Osteocyte (in vitro differentiated cells): ENCODE data around the gene YY1AP1. TPM values are rescaled to one million over a fixed set of nuclear protein-coding genes. Genes with fewer than 3 reads are reported as not detected.
"Not testable (repeated sequence)": the region's sequence is repeated elsewhere in the genome, so short reads cannot be mapped to it uniquely, and the experiment has no call there.

Source experiments
- DNase-seq: peaks from one replicate; pipeline ENCODE4 v3.0.0; 2021; ENCODE audit warnings: mixed read lengths; ENCODE audit not compliant: unreplicated experiment; ENCODE audit errors: extremely low spot score
- H3K27ac Mint-ChIP-seq: one replicate; pipeline ENCODE4 v1.8.0; 2021; ENCODE audit warnings: mild to moderate bottlenecking, mixed read lengths; ENCODE audit not compliant: unreplicated experiment
- H3K27me3 Mint-ChIP-seq: one replicate; pipeline ENCODE4 v1.8.0; 2021; ENCODE audit warnings: mixed read lengths; ENCODE audit not compliant: unreplicated experiment
- H3K36me3 Mint-ChIP-seq: one replicate; pipeline ENCODE4 v1.8.0; 2021; ENCODE audit warnings: mixed read lengths; ENCODE audit not compliant: unreplicated experiment
- H3K4me1 Mint-ChIP-seq: one replicate; pipeline ENCODE4 v1.8.0; 2021; ENCODE audit warnings: mixed read lengths; ENCODE audit not compliant: unreplicated experiment
- H3K4me3 Mint-ChIP-seq: one replicate; pipeline ENCODE4 v1.8.0; 2021; ENCODE audit warnings: mild to moderate bottlenecking, moderate library complexity, mixed read lengths; ENCODE audit not compliant: unreplicated experiment
- H3K9me3 Mint-ChIP-seq: one replicate; pipeline ENCODE4 v1.8.0; 2021; ENCODE audit warnings: mixed read lengths; ENCODE audit not compliant: unreplicated experiment
- CTCF ChIP-seq: fragments of 200-600 bp; sonication (generic); IDR thresholded peaks from 2 replicates; pipeline ENCODE4 v1.5.0; 2021; ENCODE audit warnings: antibody characterized with exemption, mild to moderate bottlenecking, moderate library complexity
- total RNA-seq: library from RNA; stranded (reverse); gene quantifications from 2 replicates; pipeline ENCODE4 v1.2.1, GENCODE V29; 2021

The YY1AP1 gene
- total RNA-seq, 1 donor from 2014 or later: 53.3 TPM

- DNase-seq: no peak
- H3K9me3 Mint-ChIP-seq: no peaks in the 10 kb centered on the region
- no peaks in the 10 kb centered on the region for H3K27me3 Mint-ChIP-seq
- H3K36me3 Mint-ChIP-seq: peaks cover 37% of the 10 kb centered on the region
- TF ChIP-seq CTCF: no peak
- no peaks in the 10 kb centered on the region for H3K4me1 Mint-ChIP-seq
- no peak overlapping the region for H3K4me3 Mint-ChIP-seq
- H3K27ac Mint-ChIP-seq: no peak overlapping the region
These were observed 10.5 kb downstream of the YY1AP1 start for GRCh38 chr1:155678027-155678426.

- Mint-ChIP-seq H3K4me3 (no peak overlapping the region), H3K27ac (no peak overlapping the region), H3K36me3 (peaks cover 51% of the 10 kb centered on the region), H3K4me1 (no peaks in the 10 kb centered on the region), H3K9me3 (no peaks in the 10 kb centered on the region), H3K27me3 (no peaks in the 10 kb centered on the region)
- no peak for TF ChIP-seq CTCF
- DNase-seq: no peak
These were observed 15.6 kb downstream of the YY1AP1 start for GRCh38 chr1:155673003-155673402.

GRCh38 chr1:155671750-155672149 is 16.8 kb downstream of the YY1AP1 start:
- Mint-ChIP-seq H3K27ac (no peak overlapping the region), H3K4me3 (no peak overlapping the region), H3K4me1 (no peaks in the 10 kb centered on the region), H3K27me3 (no peaks in the 10 kb centered on the region), H3K9me3 (no peaks in the 10 kb centered on the region), H3K36me3 (peaks cover 46% of the 10 kb centered on the region)
- no peak for TF ChIP-seq CTCF
- no peak for DNase-seq

- DNase-seq: no peak
- peaks cover 39% of the 10 kb centered on the region for H3K36me3 Mint-ChIP-seq
- no peaks in the 10 kb centered on the region for H3K27me3 Mint-ChIP-seq
- H3K4me1 Mint-ChIP-seq: no peaks in the 10 kb centered on the region
- H3K27ac Mint-ChIP-seq: no peak overlapping the region
- H3K4me3 Mint-ChIP-seq: no peak overlapping the region
- no peaks in the 10 kb centered on the region for H3K9me3 Mint-ChIP-seq
- TF ChIP-seq CTCF: no peak
These were observed 19.1 kb downstream of the YY1AP1 start for GRCh38 chr1:155669233-155670162.

- H3K4me1 Mint-ChIP-seq, H3K4me3 Mint-ChIP-seq, DNase-seq, H3K9me3 Mint-ChIP-seq, H3K27ac Mint-ChIP-seq, H3K27me3 Mint-ChIP-seq: not testable (repeated sequence)
- H3K36me3 Mint-ChIP-seq: peaks cover 52% of the 10 kb centered on the region
These were observed 27.3 kb downstream of the YY1AP1 start for GRCh38 chr1:155661239-155661638.
